Activated CD8-positive, alpha-beta memory T cell treated with anti-CD3 and anti-CD28 coated beads, Interleukin-2, amount 10 ng/mL, durations not matched to agents 7 days and 5 days (primary cell): Measurements from ENCODE around the gene SDHD. TPM values are rescaled to one million over a fixed set of nuclear protein-coding genes. Genes with fewer than 3 reads are reported as not detected.
A peak's percentile ranks its signal among the peaks of the same experiment; 100 is the strongest.
"Not testable (repeated sequence)": the region's sequence is repeated elsewhere in the genome, so short reads cannot be mapped to it uniquely, and the experiment has no call there.

Source experiments
- ATAC-seq: fragments of 150-1000 bp; cut with Tn5 transposase; one replicate; pipeline ENCODE4 v1.10.0; 2021; ENCODE audit warnings: moderate library complexity
- CTCF ChIA-PET: fragments of 350-600 bp; sonication (Branson Sonifier 250); formaldehyde crosslinking; loops from one replicate; lab custom pipeline; 2021; ENCODE audit warnings: antibody characterized with exemption; lab: Charles Lee
- DNase-seq: peaks from one replicate; pipeline ENCODE4 v3.0.0-alpha.2; 2020
- H3K27ac Mint-ChIP-seq: one replicate; pipeline ENCODE4 v1.8.0; 2021; ENCODE audit warnings: mild to moderate bottlenecking, mixed read lengths
- H3K27me3 Mint-ChIP-seq: one replicate; pipeline ENCODE4 v1.8.0; 2021; ENCODE audit warnings: mixed read lengths
- H3K36me3 Mint-ChIP-seq: one replicate; pipeline ENCODE4 v1.8.0; 2021; ENCODE audit warnings: mild to moderate bottlenecking, mixed read lengths
- H3K4me1 Mint-ChIP-seq: one replicate; pipeline ENCODE4 v1.8.0; 2021; ENCODE audit warnings: mixed read lengths
- H3K4me3 Mint-ChIP-seq: one replicate; pipeline ENCODE4 v1.8.0; 2021; ENCODE audit warnings: mild to moderate bottlenecking, moderate library complexity, mixed read lengths
- H3K9me3 Mint-ChIP-seq: one replicate; pipeline ENCODE4 v1.8.0; 2022; ENCODE audit warnings: low read depth, mixed read lengths
- total RNA-seq, 2 experiments: library from RNA; stranded (reverse); gene quantifications; one replicate each; pipeline ENCODE4 v1.2.3, GENCODE V29; 2021

Gene SDHD
- total RNA-seq: 10 to 100 TPM; 71.8 to 93.5 TPM

DNA sequence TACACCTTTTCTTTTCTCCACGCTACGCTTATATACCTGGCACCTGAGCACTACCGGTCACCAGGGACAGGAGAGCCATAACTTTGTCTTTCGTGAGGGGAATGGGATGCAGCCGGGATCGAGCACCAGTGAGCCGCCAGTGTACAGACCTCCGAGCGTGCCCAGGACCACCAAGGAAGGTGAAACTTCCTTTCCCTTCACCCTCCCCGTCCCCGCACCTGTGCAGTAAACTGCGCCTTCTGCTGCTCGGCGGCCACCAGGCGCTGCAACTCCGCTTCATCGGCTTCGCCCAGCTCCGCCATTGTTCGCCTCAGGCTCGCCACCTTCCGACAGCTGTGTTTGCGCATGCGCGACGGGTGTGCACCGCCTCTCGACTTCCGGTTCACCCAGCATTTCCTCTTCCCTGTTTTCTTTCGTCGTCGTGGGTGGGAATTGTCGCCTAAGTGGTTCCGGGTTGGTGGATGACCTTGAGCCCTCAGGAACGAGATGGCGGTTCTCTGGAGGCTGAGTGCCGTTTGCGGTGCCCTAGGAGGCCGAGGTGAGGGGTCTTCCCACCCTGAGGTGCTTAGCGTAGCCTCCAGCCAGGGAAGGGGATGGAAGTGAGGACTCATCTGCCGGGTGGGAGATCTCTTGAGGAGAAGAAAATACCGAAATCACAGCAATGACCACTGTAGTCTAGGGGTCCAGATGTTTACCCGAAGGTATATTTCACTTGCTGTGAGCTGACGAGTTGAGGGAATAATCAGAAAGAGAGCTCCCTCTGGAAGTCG lies at the start of gene SDHD, which contains the start of gene TIMM8B:
TSS of gene SDHD (plus strand) at position 452 of the 770 bp plus-strand sequence. CDS start at position 487, 35 bp downstream.
TSS of gene TIMM8B (minus strand) at position 335 of the 770 bp plus-strand sequence. CDS start at position 302, 33 bp downstream.
- DNase-seq: peak; percentile 97
- CTCF ChIA-PET: interaction anchor here (0.7 to 2.1 kb wide), 7 partner anchors 8 to 310 kb away, joined by 3 to 12 read pairs (median 3); partner anchors contain the start of genes NKAPD1 and PIH1D2
- no peaks in the 10 kb centered on the region for H3K9me3 Mint-ChIP-seq
- H3K4me1 Mint-ChIP-seq: peaks cover 60% of the 10 kb centered on the region
- H3K27ac Mint-ChIP-seq: peak within 1 kb of the TSS; percentile 92
- peak; percentile 89 for ATAC-seq
- H3K36me3 Mint-ChIP-seq: peaks cover 65% of the 10 kb centered on the region
- no peaks in the 10 kb centered on the region for H3K27me3 Mint-ChIP-seq
- peak within 1 kb of the TSS; percentile 94 for H3K4me3 Mint-ChIP-seq

DNA sequence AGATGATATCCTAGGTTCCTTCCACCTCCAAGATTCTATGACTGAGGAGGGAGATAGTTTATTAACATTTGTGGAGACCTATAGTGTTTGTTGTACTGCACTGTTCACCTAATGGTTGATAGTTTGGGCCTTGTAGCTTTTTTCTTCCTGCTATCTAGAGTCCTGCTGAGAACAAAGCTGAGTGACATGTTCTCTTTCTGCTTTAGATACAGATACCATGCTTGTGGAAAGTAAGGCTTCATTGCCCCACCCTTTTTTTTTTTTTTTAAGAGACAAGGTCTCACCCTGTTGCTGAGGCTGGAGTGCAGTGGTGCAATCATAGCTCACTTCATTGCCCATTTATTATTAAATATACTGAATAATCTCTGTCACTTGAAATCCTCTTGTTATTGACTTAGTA lies 49.1 kb upstream of the SDHD start:
- Mint-ChIP-seq H3K4me3 (no peak overlapping the region), H3K9me3 (no peaks in the 10 kb centered on the region), H3K4me1 (peaks cover 17% of the 10 kb centered on the region), H3K36me3 (peaks cover 39% of the 10 kb centered on the region), H3K27me3 (no peaks in the 10 kb centered on the region), H3K27ac (no peak overlapping the region)
- CTCF ChIA-PET: interaction anchor here (0.9 kb wide), 1 partner anchor 9 kb away, joined by 3 read pairs; no protein-coding TSS in a partner anchor
- ATAC-seq: no peak
- no peak for DNase-seq

DNA sequence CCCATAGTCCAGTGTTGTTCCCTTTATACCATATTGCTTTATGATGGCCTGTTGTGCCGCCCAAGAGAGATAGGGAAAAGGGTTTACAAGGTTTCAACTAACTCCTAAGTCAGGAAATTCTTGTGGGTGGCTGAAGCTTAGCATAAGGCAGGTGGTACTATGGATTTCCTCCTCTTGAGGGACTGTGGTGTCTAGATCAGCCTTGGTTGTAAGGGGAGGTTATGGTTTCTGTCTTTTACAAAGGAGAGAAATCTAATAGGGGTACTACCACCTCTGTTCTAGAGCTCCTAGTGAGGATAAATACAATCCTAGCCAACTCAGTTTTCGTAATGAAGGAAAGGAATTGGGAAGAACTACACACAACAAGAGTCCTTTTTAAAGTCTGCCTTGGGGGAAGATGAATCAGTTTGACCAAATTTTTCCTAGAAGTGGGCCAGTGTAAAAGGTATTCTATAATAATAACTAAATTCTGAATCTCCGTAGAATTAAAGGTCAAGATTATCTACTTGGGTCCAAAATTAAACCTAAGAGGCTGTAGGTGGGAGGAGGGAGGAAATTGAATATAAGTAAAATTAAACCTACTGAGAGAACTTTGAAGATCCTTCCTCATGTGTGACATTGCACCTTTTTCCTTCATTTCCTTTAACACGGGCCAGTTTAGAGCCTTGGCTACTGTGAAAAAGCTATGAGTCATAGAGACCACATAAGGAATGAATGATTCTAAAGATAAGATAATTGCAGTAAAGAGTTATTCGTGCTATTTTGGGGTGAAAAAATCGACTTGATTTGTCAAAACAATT lies 44.3 kb upstream of the SDHD start:
- peaks cover 55% of the 10 kb centered on the region for H3K36me3 Mint-ChIP-seq
- H3K4me3 Mint-ChIP-seq: no peak overlapping the region
- CTCF ChIA-PET: interaction anchor here (0.6 to 1.2 kb wide), 3 partner anchors 9 to 27 kb away, joined by 3 to 4 read pairs (median 3); no protein-coding TSS in a partner anchor

GRCh38 chr11:112042961-112043304 lies 43.7 kb upstream of the SDHD start:
- Mint-ChIP-seq H3K9me3 (no peaks in the 10 kb centered on the region), H3K4me1 (peaks cover 16% of the 10 kb centered on the region), H3K27me3 (no peaks in the 10 kb centered on the region), H3K4me3 (no peak overlapping the region), H3K36me3 (peaks cover 59% of the 10 kb centered on the region), H3K27ac (no peak overlapping the region)
- CTCF ChIA-PET: interaction anchor here (0.6 to 1.2 kb wide), 2 partner anchors 10 to 26 kb away, joined by 3 to 4 read pairs; no protein-coding TSS in a partner anchor
- ATAC-seq: no peak
- DNase-seq: no peak

More for the DNA sequence above, 44.3 kb upstream of the SDHD start:
- Mint-ChIP-seq H3K27me3 (no peaks in the 10 kb centered on the region), H3K27ac (no peak overlapping the region), H3K9me3 (no peaks in the 10 kb centered on the region), H3K4me1 (peaks cover 16% of the 10 kb centered on the region)
- DNase-seq (no peak), ATAC-seq (no peak)

DNA sequence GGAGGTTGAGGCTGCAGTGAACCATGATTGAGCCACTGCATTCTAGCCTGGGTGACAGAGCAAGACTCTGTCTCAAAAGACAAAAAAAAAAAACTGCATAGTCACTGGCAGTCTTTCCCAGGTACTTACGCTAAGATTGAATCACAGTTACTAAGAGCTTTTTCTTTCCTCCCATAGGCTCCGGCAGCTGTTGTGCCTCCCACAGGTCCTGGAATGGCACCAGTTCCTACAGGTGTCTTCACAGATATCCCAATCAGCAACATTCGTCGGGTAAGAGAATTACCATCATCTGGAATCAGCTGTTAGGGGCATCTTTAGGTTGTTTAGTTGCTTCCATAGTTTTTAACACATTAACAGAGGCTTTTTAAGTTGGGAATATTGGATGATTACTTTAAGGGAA lies 41.7 kb upstream of the SDHD start:
- peaks cover 27% of the 10 kb centered on the region for H3K4me1 Mint-ChIP-seq
- DNase-seq (no peak), ATAC-seq (no peak)
- H3K27ac Mint-ChIP-seq: no peak overlapping the region
- H3K9me3 Mint-ChIP-seq: no peaks in the 10 kb centered on the region
- no peaks in the 10 kb centered on the region for H3K27me3 Mint-ChIP-seq
- no peak overlapping the region for H3K4me3 Mint-ChIP-seq
- peaks cover 61% of the 10 kb centered on the region for H3K36me3 Mint-ChIP-seq
- CTCF ChIA-PET: no interaction called here

DNA sequence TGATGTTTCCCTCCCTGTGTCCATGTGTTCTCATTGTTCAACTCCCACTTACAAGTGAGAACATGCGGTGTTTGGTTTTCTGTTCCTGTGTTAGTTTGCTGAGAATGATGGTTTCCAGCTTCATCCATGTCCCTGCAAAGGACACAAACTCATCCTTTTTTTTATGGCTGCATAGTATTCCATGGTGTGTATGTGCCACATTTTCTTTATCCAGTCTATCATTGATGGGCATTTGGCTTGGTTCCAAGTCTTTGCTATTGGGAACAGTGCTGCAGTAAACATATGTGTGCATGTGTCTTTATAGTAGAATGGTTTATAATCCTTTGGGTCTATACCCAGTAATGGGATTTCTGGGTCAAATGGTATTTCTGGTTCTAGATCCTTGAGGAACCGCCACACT lies 40.0 kb upstream of the SDHD start:
- peaks cover 25% of the 10 kb centered on the region for H3K4me1 Mint-ChIP-seq
- H3K9me3 Mint-ChIP-seq, H3K27me3 Mint-ChIP-seq, ATAC-seq, H3K4me3 Mint-ChIP-seq, CTCF ChIA-PET, H3K27ac Mint-ChIP-seq, DNase-seq: not testable (repeated sequence)
- peaks cover 66% of the 10 kb centered on the region for H3K36me3 Mint-ChIP-seq

GRCh38 chr11:112048256-112048655 lies 38.4 kb upstream of the SDHD start:
- CTCF ChIA-PET: interaction anchor here (0.6 to 0.7 kb wide), 2 partner anchors 176 to 269 kb away, joined by 3 read pairs; no protein-coding TSS in a partner anchor
- ATAC-seq, H3K9me3 Mint-ChIP-seq, H3K27ac Mint-ChIP-seq, DNase-seq, H3K4me3 Mint-ChIP-seq, H3K27me3 Mint-ChIP-seq: not testable (repeated sequence)
- Mint-ChIP-seq H3K36me3 (peaks cover 72% of the 10 kb centered on the region), H3K4me1 (peaks cover 14% of the 10 kb centered on the region)

DNA sequence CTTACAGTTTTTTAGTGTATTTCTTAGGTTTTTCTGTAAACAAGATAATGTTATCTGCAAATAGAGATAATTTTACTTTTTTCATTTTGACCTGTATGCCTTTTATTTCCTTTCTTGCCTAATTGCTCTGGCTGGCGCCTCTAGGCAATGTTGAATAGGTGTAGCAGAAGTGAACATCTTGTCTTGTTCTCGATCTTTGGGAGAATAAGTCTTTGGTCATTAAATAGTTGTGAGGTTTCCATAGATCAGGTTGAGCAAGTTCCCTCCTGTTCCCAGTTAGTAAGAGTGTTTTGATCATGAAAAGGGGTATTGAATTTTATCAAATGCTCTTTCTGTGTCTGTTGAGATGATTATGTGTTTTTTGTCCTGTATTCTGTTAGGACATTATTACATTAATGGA lies 36.9 kb upstream of the SDHD start:
- CTCF ChIA-PET: no interaction called here
- H3K4me3 Mint-ChIP-seq: no peak overlapping the region
- no peak for DNase-seq
- no peak overlapping the region for H3K27ac Mint-ChIP-seq
- no peaks in the 10 kb centered on the region for H3K27me3 Mint-ChIP-seq
- H3K36me3 Mint-ChIP-seq: peaks cover 70% of the 10 kb centered on the region
- no peaks in the 10 kb centered on the region for H3K9me3 Mint-ChIP-seq
- no peak for ATAC-seq
- H3K4me1 Mint-ChIP-seq: peaks cover 12% of the 10 kb centered on the region

GRCh38 chr11:112050721-112051120 lies 36.0 kb upstream of the SDHD start:
- no peak overlapping the region for H3K27ac Mint-ChIP-seq
- peaks cover 12% of the 10 kb centered on the region for H3K4me1 Mint-ChIP-seq
- peaks cover 66% of the 10 kb centered on the region for H3K36me3 Mint-ChIP-seq
- no peak for ATAC-seq
- DNase-seq: no peak
- H3K27me3 Mint-ChIP-seq: no peaks in the 10 kb centered on the region
- CTCF ChIA-PET: no interaction called here
- H3K9me3 Mint-ChIP-seq: no peaks in the 10 kb centered on the region
- H3K4me3 Mint-ChIP-seq: no peak overlapping the region

DNA sequence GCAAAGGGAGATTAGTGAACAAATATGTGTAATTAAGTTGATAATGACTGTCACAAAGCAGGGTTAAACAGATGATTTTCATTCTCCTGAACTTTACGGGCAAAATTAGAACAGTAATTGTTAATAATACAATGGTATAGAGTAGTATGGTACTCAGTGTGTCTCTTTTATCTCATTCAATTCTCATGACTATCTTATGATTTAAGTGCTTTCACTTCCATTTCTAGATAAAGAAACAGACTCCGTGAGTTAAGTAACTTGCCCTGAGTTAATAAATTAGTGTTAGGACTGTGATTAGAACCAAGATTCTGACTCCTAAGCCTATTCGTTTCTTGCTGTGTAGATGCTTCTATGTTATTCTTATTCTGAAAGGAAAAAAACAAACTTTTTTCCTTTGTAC lies 34.9 kb upstream of the SDHD start:
- Mint-ChIP-seq H3K36me3 (peaks cover 65% of the 10 kb centered on the region), H3K4me1 (peaks cover 19% of the 10 kb centered on the region), H3K4me3 (no peak overlapping the region), H3K27me3 (no peaks in the 10 kb centered on the region), H3K9me3 (no peaks in the 10 kb centered on the region), H3K27ac (no peak overlapping the region)
- no peak for ATAC-seq
- DNase-seq: no peak
- CTCF ChIA-PET: no interaction called here

GRCh38 chr11:112057170-112057569 lies 29.5 kb upstream of the SDHD start:
- Mint-ChIP-seq H3K9me3 (no peaks in the 10 kb centered on the region), H3K4me1 (peaks cover 18% of the 10 kb centered on the region), H3K27me3 (no peaks in the 10 kb centered on the region), H3K27ac (peak overlapping the region; percentile 64), H3K4me3 (peak overlapping the region; percentile 25), H3K36me3 (peaks cover 47% of the 10 kb centered on the region)
- ATAC-seq: peak; percentile 57
- no peak for DNase-seq
- CTCF ChIA-PET: no interaction called here

GRCh38 chr11:112058103-112058502 lies 28.6 kb upstream of the SDHD start:
- no peak overlapping the region for H3K4me3 Mint-ChIP-seq
- H3K27ac Mint-ChIP-seq: no peak overlapping the region
- peaks cover 18% of the 10 kb centered on the region for H3K4me1 Mint-ChIP-seq
- DNase-seq (no peak), ATAC-seq (no peak)
- CTCF ChIA-PET: no interaction called here
- peaks cover 46% of the 10 kb centered on the region for H3K36me3 Mint-ChIP-seq
- H3K9me3 Mint-ChIP-seq: no peaks in the 10 kb centered on the region
- no peaks in the 10 kb centered on the region for H3K27me3 Mint-ChIP-seq

GRCh38 chr11:112062923-112063322 lies 23.8 kb upstream of the SDHD start:
- Mint-ChIP-seq H3K9me3 (no peaks in the 10 kb centered on the region), H3K4me1 (peaks cover 1% of the 10 kb centered on the region), H3K27me3 (no peaks in the 10 kb centered on the region), H3K27ac (no peak overlapping the region), H3K36me3 (peaks cover 17% of the 10 kb centered on the region), H3K4me3 (no peak overlapping the region)
- CTCF ChIA-PET: interaction anchor here (0.6 to 1.0 kb wide), 2 partner anchors 9 to 1631 kb away, joined by 3 to 4 read pairs; no protein-coding TSS in a partner anchor
- ATAC-seq (no peak), DNase-seq (no peak)
